ENCODE measurements around the gene MSRB2.

Gene MSRB2

DNA sequence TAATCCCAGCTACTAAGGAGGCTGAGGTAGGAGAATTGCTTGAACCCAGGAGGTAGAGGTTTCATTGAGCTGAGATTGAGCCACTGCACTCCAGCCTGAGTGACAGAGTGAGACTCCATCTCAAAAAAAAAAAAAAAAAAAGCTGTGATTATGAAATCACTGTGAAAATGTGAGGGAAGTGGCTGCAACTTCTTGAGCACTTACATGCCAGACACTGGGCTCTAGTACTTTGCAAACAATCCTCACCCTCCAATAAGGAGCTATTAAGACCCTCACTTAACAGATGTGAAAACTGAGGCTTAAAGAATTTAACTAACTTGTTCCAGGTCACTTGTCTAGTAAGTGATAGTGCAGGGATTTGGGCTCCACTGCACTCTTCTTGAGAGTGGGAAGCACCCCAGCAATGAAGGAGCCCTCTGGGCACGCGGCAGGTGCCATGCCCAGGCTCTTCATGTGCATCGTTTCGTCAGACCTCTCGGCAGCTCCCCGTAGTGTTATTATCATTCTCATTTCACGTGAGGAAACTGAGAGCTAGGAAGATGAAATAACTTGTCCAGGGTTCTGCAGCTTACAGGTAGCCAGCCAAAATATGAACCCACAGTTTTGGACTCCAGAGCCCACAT, 19.0 kb downstream of the MSRB2 start:
- DNase-seq = no peak

GRCh38 chr10:23116486-23117205, 21.3 kb downstream of the MSRB2 start:
- no peak for DNase-seq

GRCh38 chr10:23120001-23120934, 24.9 kb downstream of the MSRB2 start:
- no peak for DNase-seq

GRCh38 chr10:23121135-23121534, 25.8 kb downstream of the MSRB2 start:
- DNase-seq = no peak

DNA sequence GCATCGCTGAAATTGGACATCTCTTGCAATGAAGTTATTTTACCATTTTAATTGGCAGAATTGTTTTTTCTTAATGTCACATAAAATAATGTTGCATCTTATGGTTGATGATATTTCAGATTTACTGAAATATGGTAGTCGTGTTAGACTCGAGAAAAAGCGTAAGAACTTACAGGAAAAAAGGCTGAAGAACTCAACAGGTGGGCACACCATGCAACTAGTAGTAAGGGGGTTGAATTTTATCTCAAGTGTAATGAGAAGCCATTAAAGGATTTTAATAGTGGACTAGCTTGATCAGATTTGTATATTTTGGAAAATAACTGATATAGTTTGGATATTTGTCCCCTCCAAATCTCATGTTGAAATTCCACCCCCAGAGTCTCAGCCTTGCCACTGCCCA, 41.1 kb downstream of the MSRB2 start:
- no peak for DNase-seq

DNA sequence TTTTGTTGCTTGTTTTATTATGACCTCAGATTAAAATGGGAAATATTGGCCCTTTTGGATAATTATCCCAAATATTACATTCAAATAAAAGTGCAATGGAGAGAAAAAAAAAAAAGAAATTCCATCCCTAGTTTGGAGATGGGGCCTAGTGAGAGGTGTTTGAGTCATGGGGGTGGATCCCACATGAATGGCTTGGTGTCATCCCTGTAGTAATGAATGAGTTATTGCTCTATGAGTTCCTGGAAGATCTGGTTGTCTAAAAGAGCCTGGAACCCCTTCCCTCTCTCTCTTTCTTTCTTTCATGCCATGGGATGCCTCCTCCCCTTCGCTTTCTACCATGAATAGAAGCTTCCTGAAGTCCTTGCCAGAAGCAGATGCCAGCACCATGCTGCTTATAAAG, 44.3 kb downstream of the MSRB2 start:
- DNase-seq = no peak

DNA sequence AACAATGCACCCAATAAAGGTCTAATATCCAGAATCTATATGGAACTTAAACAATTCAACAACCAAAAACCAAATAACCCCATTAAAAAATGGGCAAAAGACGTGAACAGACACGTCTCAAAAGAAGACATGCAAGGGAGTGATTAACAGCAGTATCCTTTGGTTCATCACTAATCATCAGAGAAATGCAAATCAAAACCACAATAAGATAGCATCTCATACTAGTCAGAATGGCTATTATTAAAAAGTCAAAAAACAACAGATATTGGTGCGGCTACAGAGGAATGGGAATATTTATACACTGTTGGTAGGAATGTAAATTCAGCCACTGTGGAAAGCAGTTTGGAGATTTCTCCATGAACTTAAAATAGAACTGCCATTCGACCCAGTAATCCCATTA, 46.6 kb downstream of the MSRB2 start:
- no peak for DNase-seq

DNA sequence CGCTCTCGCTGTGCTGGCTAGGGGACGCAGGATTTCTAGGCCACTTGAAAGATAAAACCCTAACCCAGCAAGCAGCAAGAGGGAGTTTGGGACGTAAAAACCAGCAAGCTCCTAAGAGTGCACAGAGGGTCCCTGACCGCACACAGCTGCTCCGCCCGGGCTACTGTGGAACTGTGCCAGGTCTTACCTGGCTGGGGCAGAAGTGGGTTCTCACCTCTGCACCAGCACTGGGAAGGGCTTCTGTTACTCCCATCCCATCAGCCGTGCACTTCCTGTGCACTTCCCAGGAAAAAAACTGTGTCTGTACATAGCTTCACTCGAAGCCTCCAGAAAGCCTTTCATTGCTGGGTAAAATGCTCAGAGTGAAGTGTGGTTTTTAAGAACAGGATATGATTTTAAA, 50.9 kb downstream of the MSRB2 start:
- peak; percentile 5 for DNase-seq

- no peak for DNase-seq
Observed at GRCh38 chr10:23147035-23147434, 51.7 kb downstream of the MSRB2 start.

DNA sequence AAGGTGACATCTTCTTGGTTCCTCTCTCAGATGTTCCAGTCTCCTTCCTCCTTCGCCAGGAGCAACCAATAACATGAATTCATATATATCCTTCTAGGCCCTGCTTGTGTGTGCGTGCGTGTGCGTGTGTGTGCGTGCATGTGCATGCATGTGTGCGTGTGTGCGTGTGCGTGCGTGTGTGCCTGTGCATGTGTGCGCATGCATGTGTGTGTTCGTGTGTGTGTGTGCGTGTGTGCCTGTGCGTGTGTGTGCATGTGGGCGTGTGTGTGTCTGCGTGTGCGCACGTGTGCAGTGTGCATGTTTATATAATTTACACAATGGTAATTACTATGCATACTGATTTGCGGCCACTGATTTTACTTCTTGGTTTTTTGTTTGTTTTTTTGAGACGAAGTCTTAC, 52.8 kb downstream of the MSRB2 start:
- no peak for DNase-seq

DNA sequence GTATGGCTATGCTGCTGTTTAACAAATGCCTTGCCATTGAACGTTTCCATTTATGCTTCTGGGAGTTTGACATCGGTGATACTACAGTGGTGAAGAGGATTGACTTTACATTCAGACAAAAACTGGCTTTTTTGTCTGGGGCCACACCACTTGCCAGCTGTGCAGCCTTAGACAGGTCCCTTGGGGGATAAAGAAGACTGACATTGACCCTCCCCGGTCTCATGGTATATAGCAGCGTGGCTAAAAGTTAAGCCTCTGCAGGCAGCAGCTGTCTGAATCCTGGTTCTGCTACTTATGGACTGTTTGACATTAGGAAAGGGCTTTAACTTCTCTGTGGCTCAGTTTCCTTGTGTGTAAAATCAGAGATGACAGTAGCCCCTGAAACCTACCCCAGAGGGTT, 54.7 kb downstream of the MSRB2 start:
- no peak for DNase-seq

DNA sequence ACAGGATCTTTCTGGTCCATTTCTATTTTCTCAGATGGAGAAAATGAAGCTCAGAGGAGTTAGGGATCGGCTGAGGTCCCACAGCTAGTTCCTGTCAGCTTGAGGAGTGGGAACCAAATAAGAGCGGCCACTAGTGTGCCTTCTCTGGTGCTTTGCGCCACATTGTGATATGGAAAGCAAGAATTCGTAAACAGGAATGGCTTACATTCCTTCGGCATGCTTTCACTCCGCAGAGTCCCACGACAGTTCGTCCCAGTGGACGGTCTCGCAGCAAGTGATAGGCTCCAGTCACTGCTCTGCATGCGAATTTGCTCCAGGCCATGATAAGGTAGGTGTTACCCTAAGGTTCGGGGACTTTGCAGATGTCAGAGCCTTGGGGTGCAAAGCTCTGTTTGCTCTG, 55.2 kb downstream of the MSRB2 start:
- no peak for DNase-seq

GRCh38 chr10:23151071-23151470, 55.7 kb downstream of the MSRB2 start:
- DNase-seq = no peak

- no peak for DNase-seq
Observed at GRCh38 chr10:23155169-23155568, 59.8 kb downstream of the MSRB2 start.

- DNase-seq = no peak
Observed at GRCh38 chr10:23156447-23157150, 61.2 kb downstream of the MSRB2 start.

GRCh38 chr10:23157239-23157681, 61.9 kb downstream of the MSRB2 start:
- DNase-seq = no peak

DNA sequence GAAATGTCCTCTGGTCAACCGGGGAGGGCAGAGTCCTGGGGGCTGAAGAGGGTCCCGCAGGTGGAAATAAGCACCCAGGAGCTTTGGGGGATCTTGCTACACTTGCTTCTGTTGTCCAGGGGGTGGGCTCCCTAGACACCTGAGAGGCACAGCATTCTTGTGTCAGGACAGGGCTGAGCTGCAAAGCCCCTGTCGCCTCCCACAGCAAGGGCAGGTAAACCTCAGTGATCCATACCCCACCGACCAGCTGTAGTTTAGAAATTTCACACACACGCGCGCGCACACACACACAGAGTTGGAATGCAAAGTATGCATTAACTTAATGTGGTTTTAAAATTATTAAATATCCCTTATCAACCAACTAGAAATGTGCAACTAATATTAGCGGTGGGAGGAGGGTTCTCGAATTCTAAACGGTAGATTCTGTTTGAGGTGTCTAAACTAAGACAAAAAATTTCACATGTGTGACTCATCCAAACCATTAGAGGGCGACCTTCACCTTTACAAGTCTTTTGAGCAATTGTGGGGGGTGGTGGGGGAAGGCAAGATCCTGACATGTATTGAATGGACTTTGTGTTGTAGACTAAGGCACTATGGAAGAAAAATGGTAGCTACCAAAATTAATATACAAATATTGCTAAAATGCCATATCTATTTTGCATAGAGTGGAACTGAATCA, 62.5 kb downstream of the MSRB2 start:
- DNase-seq = peak; percentile 5

DNA sequence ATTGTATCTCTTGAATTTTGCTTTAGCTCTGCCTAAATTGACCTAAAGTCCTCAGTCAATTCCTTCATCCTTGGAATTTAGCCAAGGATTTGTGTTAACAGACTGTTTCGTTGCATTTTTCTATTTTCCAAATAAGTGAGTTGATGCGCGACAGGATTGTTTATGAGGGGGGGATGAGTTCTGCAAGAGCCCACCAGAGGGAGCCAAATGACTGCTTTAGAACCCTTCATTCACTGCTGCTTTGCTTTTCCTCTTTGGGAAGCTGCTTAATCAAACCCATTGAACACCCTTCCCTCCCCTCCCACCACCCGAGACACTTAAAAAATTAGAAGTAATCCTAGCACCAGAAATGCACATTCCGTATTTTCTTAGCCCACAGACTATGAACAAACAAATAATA, 63.0 kb downstream of the MSRB2 start:
- DNase-seq = peak; percentile 16

DNA sequence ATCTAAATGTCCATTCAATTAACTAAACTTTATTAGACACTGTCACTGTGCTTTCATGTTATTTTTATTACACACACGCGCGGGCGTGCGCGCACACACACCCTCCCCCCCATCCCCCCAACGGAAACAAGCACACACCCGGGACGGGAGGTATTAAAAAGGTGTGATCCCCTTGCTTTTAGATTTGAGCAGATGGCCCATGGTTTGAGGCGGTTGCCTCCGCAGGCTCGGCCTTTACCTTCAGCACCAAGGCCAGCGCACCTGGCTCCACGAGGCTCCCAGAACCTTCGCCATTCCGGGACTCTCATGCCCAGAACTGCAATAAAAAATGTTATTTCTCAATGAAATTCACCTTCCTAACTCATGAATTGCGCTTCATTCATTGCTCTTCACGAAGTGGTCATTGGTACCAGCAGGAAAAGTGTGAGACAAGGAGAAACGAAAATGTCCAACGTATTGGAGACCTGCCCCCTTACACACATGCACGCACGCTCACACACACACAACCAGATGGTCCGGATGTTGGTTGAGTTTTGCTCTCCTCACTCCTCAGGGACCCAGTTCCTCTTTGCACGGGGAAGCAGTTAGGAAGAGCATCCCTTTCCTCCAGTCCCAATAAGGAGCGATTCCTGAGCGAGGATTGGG, 76.0 kb downstream of the MSRB2 start:
- no peak for DNase-seq

Data from NCI-H510A (cell line).